Heart left ventricle (tissue), 16 donors: ENCODE results near the gene XPOT. TPM values are rescaled to one million over a fixed set of nuclear protein-coding genes. Genes with fewer than 3 reads are reported as not detected.
"Not testable (repeated sequence)": the region's sequence is repeated elsewhere in the genome, so short reads cannot be mapped to it uniquely, and the experiment has no call there.

Experiments
- ATAC-seq, 4 donors: fragments of 200-7000 bp; cut with Tn5 transposase; one replicate each; pipeline ENCODE4 v1.9.1; 2020 to 2022; ENCODE audit warnings: moderate library complexity in 4 of 4, mild to moderate bottlenecking in 3 of 4, moderate number of reproducible peaks in 1 of 4
- DNase-seq, 5 donors: peaks; one replicate each; pipeline ENCODE4 v3.0.0-alpha.2; 2020
- H3K27ac ChIP-seq, 12 donors: fragments of 200-600 bp; sonication (generic) in 4 of 12; one replicate each; pipeline versions ENCODE4 v1.5.0 to v1.8.0; 2016 to 2022; ENCODE audit warnings: mild to moderate bottlenecking in 2 of 12
- H3K27me3 ChIP-seq, 9 donors: fragments of 200-600 bp; sonication (generic) in 2 of 9; one replicate each; pipeline versions ENCODE4 v1.5.1 to v1.8.0; 2016 to 2022; ENCODE audit warnings: mild to moderate bottlenecking in 3 of 9
- H3K36me3 ChIP-seq, 9 donors: fragments of 200-600 bp; sonication (generic) in 2 of 9; one replicate each; pipeline versions ENCODE4 v1.5.0 to v1.8.0; 2018 to 2022; ENCODE audit warnings: mild to moderate bottlenecking in 2 of 9
- H3K4me1 ChIP-seq, 12 donors: fragments of 200-600 bp; sonication (generic) in 4 of 12; one replicate each; pipeline versions ENCODE4 v1.5.0 to v1.8.0; 2016 to 2022; ENCODE audit warnings: mild to moderate bottlenecking in 3 of 12
- H3K4me3 ChIP-seq, 12 donors: fragments of 200-600 bp; sonication (generic) in 4 of 12; one replicate each; pipeline versions ENCODE4 v1.5.0 to v1.8.0; 2017 to 2022; ENCODE audit warnings: mild to moderate bottlenecking in 9 of 12, moderate library complexity in 4 of 12
- H3K9me3 ChIP-seq, 12 donors: fragments of 200-600 bp; sonication (generic) in 4 of 12; one replicate each; pipeline versions ENCODE4 v1.5.0 to v1.8.0; 2016 to 2022; ENCODE audit warnings: mild to moderate bottlenecking in 1 of 12
- CTCF ChIP-seq, 12 donors: fragments of 200-600 bp; sonication (generic) in 4 of 12; IDR thresholded peaks; one replicate each; pipeline versions ENCODE4 v1.5.0 to v1.8.0; 2018 to 2022; ENCODE audit warnings: antibody characterized with exemption in 12 of 12, mild to moderate bottlenecking in 5 of 12
- POLR2A ChIP-seq, 2 donors: fragments of 450-650 bp; IDR thresholded peaks; one replicate each; pipeline ENCODE4 v1.6.1; 2017; ENCODE audit warnings: antibody characterized with exemption in 2 of 2, mild to moderate bottlenecking in 2 of 2, moderate library complexity in 2 of 2
- WGBS, 4 donors: extraction: QIAGEN DNeasy Blood & Tissue Kit in 2 of 4; methylation state at CpG; one replicate each; pipeline versions ENCODE4 v1.1.5 to v1.1.7; 2013 to 2018; 5-methylcytosine and 5-hydroxymethylcytosine counted together
- intact Hi-C, 10 donors: fragments of 100-400 bp; cut with DNase I; formaldehyde crosslinking; loops; one replicate each; pipeline versions ENCODE4 v1.11.1 to v1.14.2; 2022
- long read RNA-seq, 3 donors: library from polyadenylated mRNA; unstranded; transcript quantifications; one replicate each; pipeline ENCODE4 v2.0.0, GENCODE V29; 2020 to 2021
- polyA plus RNA-seq, 2 donors: library from polyadenylated mRNA; stranded (reverse); fragments of 200-250 nt; gene quantifications; one replicate each; pipeline ENCODE4 v1.2.3, GENCODE V29; 2013
- total RNA-seq, 9 donors: library from RNA; depleted of rRNA in 2 of 9; stranded (reverse); fragments of >200 nt in 2 of 9; fragmentation: NEBNext Ultra II Directional in 3 of 9; extraction: Animal tissue kit (Norgen Biotek cat#: 25700) in 3 of 9; gene quantifications; one replicate each; pipeline versions ENCODE4 v1.1.0 to v1.2.4, GENCODE V29; 2016 to 2023
- donor health status: ischemic (EF 13 %, LVEDD 7.1; RV severe dilation, severe dysfunction).
- donor health status: healthy with polysubstance abuse.
- donor health status: DM: no; HTN: yes; CAD: no.
- donor health status: DM: no; HTN: no; CAD: no.
- donor health status: ischemic (EF 25% LVEDD 6.9; RV normal size, moderate dysfunction).
- donor health status: ischemic (EF 25% LVEDD 5.7; RV mildly dilated, moderate dysfunction).
- donor health status: healthy.
- donor health status: DM: yes; HTN: yes; CAD: no.
- donor health status: ischemic (EF 35%, LVEDD 5.7; RV mildly dilated, moderate dysfunction).
- donor health status: nonischemic (EF 11% LVEDD 7.7; RV severe dilation, severe dysfunction).
- donor health status: DM: yes; HTN: yes; CAD: no.
- donor health status: PGD.
- donor health status: ischemic (EF 29% LVEDD 5.4; RV normal size, mild dysfunction).
- donor health status: nonischemic (EF 23%, LVEDD 6.1; RV moderate dilation, normal function).

Gene XPOT
- 10 to 100 TPM; 12.3 to 37.6 (median 22.0) TPM for total RNA-seq
- 10 to 100 TPM in 1 of 2 donors, 1 to 10 TPM in 1; 6.3 to 31.0 TPM for polyA plus RNA-seq
- long read RNA-seq, donor 1, full-length matches to known transcripts: 36 of 45 reads
- long read RNA-seq, donor 1, partial matches to known transcripts: 2 of 45 reads
- long read RNA-seq, donor 1, other reads (novel, unspliced or antisense): 7 of 45 reads
- long read RNA-seq, donor 2, full-length matches to known transcripts: 51 of 64 reads
- long read RNA-seq, donor 2, partial matches to known transcripts: 3 of 64 reads
- long read RNA-seq, donor 2, other reads (novel, unspliced or antisense): 10 of 64 reads
- long read RNA-seq, donor 3, full-length matches to known transcripts: 60 of 76 reads
- long read RNA-seq, donor 3, partial matches to known transcripts: 2 of 76 reads
- long read RNA-seq, donor 3, other reads (novel, unspliced or antisense): 14 of 76 reads

GRCh38 chr12:64403707-64404469, at the start of gene XPOT:
Gene XPOT, plus strand, starts transcription at chr12:64404392. Its CDS starts 5,644 bp downstream, at chr12:64410036.
- Histone ChIP-seq H3K4me3 (peak within 1 kb of the TSS; percentile 73 to 99 (median 90)), H3K4me1 (peaks cover 0 to 20% (median 8%) of the 10 kb centered on the region in 12 donors), H3K36me3 (no peaks in the 10 kb centered on the region), H3K27ac (peak within 1 kb of the TSS; percentile 90 to 99 (median 96)), H3K27me3 (no peaks in the 10 kb centered on the region), H3K9me3 (no peaks in the 10 kb centered on the region)
- 12 to 24% (median 18%) methylated on average over 30 to 60 of the region's 60 CpGs for WGBS, 4 donors
- DNase-seq (peak; percentile 94 to 98 (median 96)), ATAC-seq (peak; percentile 96 to 99 (median 96))
- TF ChIP-seq CTCF (IDR thresholded peaks at IDR 0.05) (no peak), POLR2A (IDR thresholded peaks at IDR 0.05) (peak in 1 of 2 donors; percentile 46)
- intact Hi-C loops: loop anchor here in 3 of 10 donors (5.0 to 10.0 kb wide), 3 partner anchors 51 to 562 kb away; partner anchors contain the start of genes SRGAP1 (in 3 of the 3) and TBK1 (in 1 of the 3)

- H3K27ac ChIP-seq, H3K36me3 ChIP-seq, H3K27me3 ChIP-seq, intact Hi-C loops, H3K4me1 ChIP-seq, DNase-seq, ATAC-seq, H3K4me3 ChIP-seq: not testable (repeated sequence)
- H3K9me3 ChIP-seq: peaks cover 0 to 20% (median 12%) of the 10 kb centered on the region in 12 donors
- WGBS, 4 donors: 69 to 93% (median 80%) methylated on average over 2 of the region's 2 CpGs
These were observed 48.0 kb upstream of the XPOT start for GRCh38 chr12:64356209-64356608.

- H3K4me1 ChIP-seq, H3K27me3 ChIP-seq, H3K27ac ChIP-seq, H3K36me3 ChIP-seq, DNase-seq, intact Hi-C loops, H3K9me3 ChIP-seq, H3K4me3 ChIP-seq, ATAC-seq: not testable (repeated sequence)
- 91 to 93% (median 92%) methylated on average over 3 of the region's 3 CpGs for WGBS, 4 donors
These were observed 43.0 kb upstream of the XPOT start for GRCh38 chr12:64361173-64361572.

GRCh38 chr12:64362721-64363305, 41.4 kb upstream of the XPOT start:
- ATAC-seq: no peak

More at GRCh38 chr12:64362721-64363305, 41.4 kb upstream of the XPOT start:
- TF ChIP-seq CTCF (IDR thresholded peaks at IDR 0.05) (no peak), POLR2A (IDR thresholded peaks at IDR 0.05) (no peak)
- intact Hi-C loops: no loop called here
- Histone ChIP-seq H3K27me3 (no peaks in the 10 kb centered on the region), H3K36me3 (no peaks in the 10 kb centered on the region), H3K4me1 (no peaks in the 10 kb centered on the region), H3K9me3 (no peaks in the 10 kb centered on the region), H3K4me3 (no peak overlapping the region), H3K27ac (no peak overlapping the region)
- WGBS, 4 donors: 85 to 95% (median 90%) methylated on average over 4 of the region's 4 CpGs
- DNase-seq: no peak
